ENCODE data around the gene C1orf174.

C1orf174 gene

GRCh38 chr1:3900150-3900968 lies at the start of gene C1orf174:
TSS of gene C1orf174 (minus strand) at chr1:3900272. CDS start at chr1:3900186, 86 bp downstream.
- peak; percentile 97 to 99 (median 97) for DNase-seq

- no peak for DNase-seq
These were observed 48.3 kb upstream of the C1orf174 start for GRCh38 chr1:3948344-3948743.

DNA sequence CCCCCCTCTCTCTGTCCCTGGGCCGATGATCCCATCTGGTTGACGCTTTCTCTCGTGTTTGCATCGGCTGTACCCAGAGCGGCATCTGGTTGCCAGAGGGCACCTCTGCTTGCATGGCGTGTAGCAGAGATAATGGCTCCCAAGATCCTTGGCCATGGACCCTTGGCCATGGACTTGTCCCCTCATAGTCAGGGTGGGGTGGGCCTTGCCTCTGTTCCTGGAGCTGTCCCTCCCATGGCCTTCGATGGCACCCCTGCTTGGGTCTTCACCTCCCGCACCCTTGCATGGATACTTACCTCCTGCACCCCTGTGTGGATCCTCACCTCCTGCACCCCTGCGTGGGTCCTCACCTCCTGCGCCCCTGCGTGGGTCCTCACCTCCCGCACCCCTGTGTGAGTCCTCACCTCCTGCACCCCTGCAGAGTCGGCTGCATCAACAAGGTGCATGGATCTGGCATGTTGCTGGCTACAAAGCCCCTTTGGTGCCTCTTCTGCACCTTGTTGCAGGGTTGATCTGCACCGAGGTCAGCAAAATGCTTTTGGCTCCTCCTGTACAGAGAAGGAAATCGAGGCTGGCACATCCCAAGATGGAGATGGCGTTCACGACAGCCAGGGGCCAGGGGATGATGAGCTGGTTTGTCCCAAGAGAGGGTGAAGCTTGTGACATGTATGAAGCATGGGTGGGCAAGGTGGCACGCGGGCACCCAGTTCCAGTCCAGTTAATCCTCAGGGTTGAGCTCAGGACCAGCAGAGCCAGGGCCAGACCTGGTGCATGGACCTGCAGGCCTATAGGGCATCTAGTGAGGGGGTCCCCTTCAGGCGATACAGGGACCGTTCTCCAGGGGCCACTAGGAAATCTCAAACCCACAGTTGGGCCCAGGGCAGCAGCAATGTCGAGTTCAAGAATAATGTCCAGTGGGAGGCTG lies 46.1 kb upstream of the C1orf174 start:
- DNase-seq = no peak

DNA sequence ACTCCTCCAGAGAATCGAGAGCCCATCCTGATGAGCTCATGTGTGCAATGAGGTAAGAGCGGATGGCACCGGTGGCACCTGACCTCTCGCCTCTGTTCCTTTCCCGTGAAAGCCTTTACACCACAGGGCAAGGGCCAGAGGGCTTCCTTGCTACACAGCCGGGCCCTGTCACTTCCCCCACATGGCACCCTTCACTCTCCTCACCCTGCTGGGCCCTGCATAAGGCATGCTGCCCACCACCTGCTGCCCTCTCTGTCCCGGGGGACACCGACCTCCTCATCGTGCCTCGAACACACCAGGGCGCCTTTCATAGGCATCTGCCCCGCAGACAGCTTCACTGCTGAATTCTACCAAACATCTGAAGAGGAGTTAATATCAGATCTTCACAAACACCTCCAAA lies 45.1 kb upstream of the C1orf174 start:
- DNase-seq = no peak

- DNase-seq = peak in 1 of 3 experiments; percentile 61
These were observed 44.6 kb upstream of the C1orf174 start for GRCh38 chr1:3944578-3945125.

GRCh38 chr1:3943806-3944577 lies 43.9 kb upstream of the C1orf174 start:
- peak in 2 of 3 experiments; percentile 78 to 87 for DNase-seq

- no peak for DNase-seq
These were observed 43.0 kb upstream of the C1orf174 start for GRCh38 chr1:3943123-3943431.

- peak; percentile 75 to 94 (median 82) for DNase-seq
These were observed 42.5 kb upstream of the C1orf174 start for GRCh38 chr1:3942416-3943122.

GRCh38 chr1:3940754-3941345 lies 40.8 kb upstream of the C1orf174 start:
- peak in 1 of 3 experiments; percentile 42 for DNase-seq

GRCh38 chr1:3940081-3940753 lies 40.1 kb upstream of the C1orf174 start:
- peak in 2 of 3 experiments; percentile 50 to 71 for DNase-seq

GRCh38 chr1:3939242-3940080 lies 39.4 kb upstream of the C1orf174 start:
- no peak for DNase-seq

DNA sequence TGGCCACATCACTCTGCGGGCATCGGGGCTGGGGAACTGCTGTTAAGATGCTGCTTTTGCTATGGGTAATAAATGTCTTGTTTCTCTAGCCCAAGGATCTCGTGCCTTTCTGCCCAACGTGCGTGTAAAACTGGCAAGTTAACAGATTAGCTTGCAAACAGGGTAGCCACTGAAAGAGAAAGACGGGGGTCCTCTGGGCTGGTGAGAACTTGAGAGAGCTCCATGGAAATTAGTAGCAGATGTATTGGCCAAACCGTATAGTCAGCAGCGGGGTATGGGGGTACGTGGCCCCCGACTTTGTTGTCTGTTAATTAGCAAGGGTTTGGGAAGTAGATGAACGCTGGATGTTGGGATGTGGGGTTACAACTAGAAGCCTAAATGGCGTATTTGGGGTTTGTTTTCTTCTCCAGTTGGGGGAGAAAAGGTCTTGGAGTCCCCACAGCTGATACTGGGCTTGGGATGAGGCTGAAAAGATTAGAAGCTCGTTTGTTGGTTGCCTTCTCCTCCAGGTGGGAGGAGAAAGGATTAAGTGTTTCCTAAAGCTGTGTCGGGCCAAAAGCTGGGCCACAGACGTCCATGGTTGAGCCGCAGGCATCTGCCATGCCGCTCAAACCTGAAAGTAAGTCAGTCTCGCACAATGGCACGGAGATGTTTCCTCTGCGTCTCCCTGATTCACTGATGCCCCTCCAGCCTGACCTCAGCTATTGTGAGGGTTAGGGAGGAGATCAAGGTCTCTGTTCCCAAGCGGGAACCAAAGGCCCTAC lies 32.3 kb upstream of the C1orf174 start:
- DNase-seq = no peak

- no peak for DNase-seq
These were observed 31.2 kb upstream of the C1orf174 start for GRCh38 chr1:3931007-3931912.

DNA sequence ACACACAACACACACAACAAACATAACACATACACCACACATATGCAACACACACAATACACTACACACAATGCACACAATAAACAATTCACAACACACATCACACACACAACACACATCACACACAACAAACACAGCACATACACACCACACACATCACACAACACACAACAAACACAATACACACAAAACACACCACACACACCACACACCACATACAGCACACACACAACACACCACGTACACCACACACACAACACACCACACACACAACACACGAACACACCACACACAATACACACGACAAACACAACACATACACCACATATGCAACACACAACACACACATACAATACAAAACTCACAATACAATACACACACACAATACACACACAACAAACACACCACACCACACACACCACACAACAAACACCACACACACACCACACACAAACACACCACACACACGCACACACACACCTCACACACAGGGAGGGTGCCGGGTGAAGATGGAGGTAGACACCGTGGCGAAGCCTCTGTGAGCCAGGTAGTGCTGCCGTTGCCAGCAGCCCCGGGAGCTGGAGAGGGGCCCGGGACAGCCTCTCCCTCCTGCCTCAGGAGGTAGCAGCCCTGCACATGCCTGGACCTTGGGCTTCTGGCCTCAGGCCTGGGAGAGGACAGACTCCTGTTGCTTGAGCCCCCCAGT lies 30.4 kb upstream of the C1orf174 start:
- DNase-seq = no peak

GRCh38 chr1:3929126-3929525 lies 29.1 kb upstream of the C1orf174 start:
- no peak for DNase-seq

- no peak for DNase-seq
These were observed 28.5 kb upstream of the C1orf174 start for GRCh38 chr1:3928586-3928985.

DNA sequence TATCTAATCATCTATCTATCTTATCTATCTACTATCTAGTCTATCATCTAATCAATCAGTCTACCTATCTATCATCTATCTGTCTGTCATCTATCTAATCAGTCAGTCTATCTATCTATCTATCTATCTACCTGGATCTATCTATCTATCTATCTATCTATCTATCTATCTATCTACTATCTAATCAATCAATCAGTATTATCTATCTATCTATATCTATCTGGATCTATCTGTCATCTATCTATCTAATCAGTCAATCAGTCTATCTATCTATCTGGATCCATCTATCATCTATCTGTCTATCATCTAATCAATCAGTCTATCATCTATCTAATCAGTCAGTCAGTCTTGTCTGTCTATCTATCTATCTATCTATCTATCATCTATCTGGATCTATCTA lies 26.9 kb upstream of the C1orf174 start:
- no peak for DNase-seq

- DNase-seq = no peak
These were observed 25.7 kb upstream of the C1orf174 start for GRCh38 chr1:3925762-3926161.
